ENCODE results near the gene MCRIP2. TPM values are rescaled to one million over a fixed set of nuclear protein-coding genes. Genes with fewer than 3 reads are reported as not detected.
A peak's percentile ranks its signal among the peaks of the same experiment; 100 is the strongest.

MCRIP2 gene
- total RNA-seq, 1 donor from 2014 or later = 20.9 TPM

DNA sequence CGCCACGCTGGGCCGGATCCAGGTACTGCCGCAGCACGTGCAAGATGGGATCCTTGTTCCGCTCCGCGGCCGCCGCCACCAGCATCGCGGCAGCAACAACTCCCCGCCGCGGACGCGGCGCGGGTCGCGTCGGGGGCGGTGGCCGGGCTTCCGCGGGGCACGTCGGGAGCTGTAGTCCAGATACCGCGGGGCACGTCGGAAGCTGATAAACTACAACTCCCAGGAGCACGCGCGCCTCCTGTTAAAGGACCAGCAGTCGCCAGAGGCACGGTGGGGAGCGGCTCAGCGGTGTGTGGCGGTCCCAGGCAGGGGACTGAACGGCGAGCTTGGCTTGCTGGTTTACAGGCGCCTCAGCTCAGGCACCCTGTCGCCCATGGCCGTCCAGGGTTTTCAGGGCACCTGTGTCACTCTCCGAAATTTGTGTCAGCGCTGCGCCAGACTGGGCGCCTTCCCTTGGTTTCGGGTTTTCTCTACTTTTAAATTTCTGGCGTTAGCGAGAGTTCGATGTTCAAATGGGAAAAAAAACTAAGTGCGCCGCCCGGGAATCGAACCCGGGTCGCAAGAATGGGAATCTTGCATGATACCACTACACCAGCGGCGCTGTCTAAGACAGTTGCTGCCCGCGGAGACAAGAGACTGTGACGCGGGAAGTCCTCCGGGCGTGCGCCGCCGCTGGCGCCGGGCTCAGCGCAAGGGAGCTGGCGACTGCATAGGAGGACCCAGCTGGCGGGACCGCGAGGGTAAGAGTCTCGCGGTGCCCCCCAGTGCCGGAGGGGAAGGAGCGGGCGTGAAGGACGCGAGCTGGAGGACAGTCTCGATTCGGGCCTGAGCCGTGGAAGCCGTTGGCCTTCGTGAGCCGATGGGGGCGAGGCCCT is 5.2 kb upstream of the MCRIP2 start, which contains the start of gene METTL26:
Gene METTL26 (minus strand): TSS at position 100 of the 875 bp plus-strand sequence. CDS start 15 bp downstream, at position 85.
- H3K27ac ChIP-seq (ENCODE audit: low read depth, low read length) = peak within 1 kb of the TSS; percentile 81
- peak within 1 kb of the TSS; percentile 81 for H3K9ac ChIP-seq (ENCODE audit: low read length)
- TF ChIP-seq EZH2 (IDR thresholded peaks at IDR 0.05; ENCODE audit: insufficient read depth, low read length) = no peak
- TF ChIP-seq, protein P1, sequence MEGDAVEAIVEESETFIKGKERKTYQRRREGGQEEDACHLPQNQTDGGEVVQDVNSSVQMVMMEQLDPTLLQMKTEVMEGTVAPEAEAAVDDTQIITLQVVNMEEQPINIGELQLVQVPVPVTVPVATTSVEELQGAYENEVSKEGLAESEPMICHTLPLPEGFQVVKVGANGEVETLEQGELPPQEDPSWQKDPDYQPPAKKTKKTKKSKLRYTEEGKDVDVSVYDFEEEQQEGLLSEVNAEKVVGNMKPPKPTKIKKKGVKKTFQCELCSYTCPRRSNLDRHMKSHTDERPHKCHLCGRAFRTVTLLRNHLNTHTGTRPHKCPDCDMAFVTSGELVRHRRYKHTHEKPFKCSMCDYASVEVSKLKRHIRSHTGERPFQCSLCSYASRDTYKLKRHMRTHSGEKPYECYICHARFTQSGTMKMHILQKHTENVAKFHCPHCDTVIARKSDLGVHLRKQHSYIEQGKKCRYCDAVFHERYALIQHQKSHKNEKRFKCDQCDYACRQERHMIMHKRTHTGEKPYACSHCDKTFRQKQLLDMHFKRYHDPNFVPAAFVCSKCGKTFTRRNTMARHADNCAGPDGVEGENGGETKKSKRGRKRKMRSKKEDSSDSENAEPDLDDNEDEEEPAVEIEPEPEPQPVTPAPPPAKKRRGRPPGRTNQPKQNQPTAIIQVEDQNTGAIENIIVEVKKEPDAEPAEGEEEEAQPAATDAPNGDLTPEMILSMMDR (IDR thresholded peaks at IDR 0.05; ENCODE audit: insufficient read depth, low read depth, low read length) = no peak
- H3K27me3 Mint-ChIP-seq (ENCODE audit: low read depth, unreplicated experiment) = no peaks in the 10 kb centered on the region
- H3K36me3 ChIP-seq (ENCODE audit: insufficient read depth, low read length) = no peaks in the 10 kb centered on the region
- peak within 1 kb of the TSS; percentile 89 for H3K27ac Mint-ChIP-seq (ENCODE audit: unreplicated experiment)
- peak within 1 kb of the TSS; percentile 90 for H3K4me2 ChIP-seq (ENCODE audit: low read length)
- no peaks in the 10 kb centered on the region for H3K9me3 Mint-ChIP-seq (ENCODE audit: unreplicated experiment)
- H3K4me1 ChIP-seq (ENCODE audit: insufficient read depth, low read length) = peaks cover 5% of the 10 kb centered on the region
- H3K36me3 Mint-ChIP-seq (ENCODE audit: low read depth, unreplicated experiment) = no peaks in the 10 kb centered on the region
- peak within 1 kb of the TSS; percentile 88 for H3K4me3 Mint-ChIP-seq (ENCODE audit: unreplicated experiment)
- no peaks in the 10 kb centered on the region for H3K27me3 ChIP-seq (ENCODE audit: insufficient read depth, low read length)
- H2AFZ ChIP-seq (ENCODE audit: low read depth, low read length) = peak within 1 kb of the TSS; percentile 98
- peak within 1 kb of the TSS; percentile 80 for H3K4me3 ChIP-seq (ENCODE audit: insufficient read depth, low read depth, low read length)
- H4K20me1 ChIP-seq (ENCODE audit: insufficient read depth, low read length) = peaks cover 14% of the 10 kb centered on the region
- peak; percentile 81 for DNase-seq (ENCODE audit: low read depth)
- H3K9me3 ChIP-seq (ENCODE audit: insufficient read depth, low read depth, low read length) = no peaks in the 10 kb centered on the region
- FAIRE-seq = no peak
- no peaks in the 10 kb centered on the region for H3K4me1 Mint-ChIP-seq (ENCODE audit: low read depth, unreplicated experiment)
- peaks cover 15% of the 10 kb centered on the region for H3K79me2 ChIP-seq (ENCODE audit: insufficient read depth, low read length)

DNA sequence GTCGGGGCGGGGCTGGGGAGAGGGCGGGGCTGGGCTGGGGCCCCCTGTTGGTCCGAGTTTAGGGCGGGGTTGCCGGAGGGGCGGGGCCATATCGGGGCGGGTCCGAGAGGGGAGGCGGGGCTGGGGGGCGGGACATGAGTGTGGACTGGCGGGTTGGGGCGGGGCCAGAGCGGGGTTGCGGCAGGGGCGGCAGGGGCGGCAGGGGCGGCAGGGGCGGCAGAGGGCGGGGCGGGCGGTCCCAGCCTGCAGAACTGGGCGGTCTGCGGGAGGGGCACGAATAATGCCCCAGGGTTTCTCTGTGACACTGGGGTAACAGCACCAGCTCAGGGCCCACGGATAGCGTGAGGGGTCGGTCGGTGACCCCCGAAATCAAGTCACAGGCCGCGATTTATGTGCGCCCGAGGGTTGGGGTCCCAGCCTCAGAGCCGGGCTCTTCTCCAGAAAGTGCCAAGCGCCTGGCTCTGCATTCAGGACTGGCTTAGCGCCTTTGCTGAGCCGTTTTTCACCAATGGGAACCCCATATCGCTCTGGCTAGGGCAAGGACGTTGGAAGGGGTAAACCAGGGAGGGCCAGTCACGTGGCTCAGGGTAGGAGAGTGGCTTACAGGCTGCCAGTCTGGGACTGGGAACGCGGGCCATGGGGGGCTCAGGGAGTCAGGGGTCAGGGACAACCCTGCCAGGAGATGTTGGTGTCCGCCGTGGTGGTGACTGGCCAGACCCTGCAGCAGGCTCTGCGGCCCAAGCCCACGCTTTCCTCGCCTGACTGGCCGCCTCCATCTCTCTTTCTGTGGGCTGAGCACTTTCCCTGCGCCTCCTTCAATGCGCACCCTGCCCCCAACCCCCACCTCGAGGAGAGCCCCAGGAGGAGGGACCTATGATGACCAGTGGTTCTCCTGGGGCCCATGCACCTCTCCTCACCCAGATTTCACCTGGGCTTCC is 4.3 kb upstream of the MCRIP2 start:
- Histone ChIP-seq H3K27me3 (ENCODE audit: insufficient read depth, low read length) (no peaks in the 10 kb centered on the region), H3K36me3 (ENCODE audit: insufficient read depth, low read length) (no peaks in the 10 kb centered on the region), H2AFZ (ENCODE audit: low read depth, low read length) (peak overlapping the region; percentile 98), H3K9ac (ENCODE audit: low read length) (peak overlapping the region; percentile 81), H3K4me1 (ENCODE audit: insufficient read depth, low read length) (peaks cover 6% of the 10 kb centered on the region), H3K4me3 (ENCODE audit: insufficient read depth, low read depth, low read length) (peak overlapping the region; percentile 80), H3K9me3 (ENCODE audit: insufficient read depth, low read depth, low read length) (no peaks in the 10 kb centered on the region), H3K27ac (ENCODE audit: low read depth, low read length) (no peak overlapping the region), H4K20me1 (ENCODE audit: insufficient read depth, low read length) (peaks cover 14% of the 10 kb centered on the region), H3K4me2 (ENCODE audit: low read length) (peak overlapping the region; percentile 90), H3K79me2 (ENCODE audit: insufficient read depth, low read length) (peaks cover 15% of the 10 kb centered on the region)
- DNase-seq (ENCODE audit: low read depth) (peak; percentile 57), FAIRE-seq (no peak)
- H3K36me3 Mint-ChIP-seq (ENCODE audit: low read depth, unreplicated experiment) = no peaks in the 10 kb centered on the region
- no peaks in the 10 kb centered on the region for H3K9me3 Mint-ChIP-seq (ENCODE audit: unreplicated experiment)
- H3K27ac Mint-ChIP-seq (ENCODE audit: unreplicated experiment) = no peak overlapping the region
- H3K4me3 Mint-ChIP-seq (ENCODE audit: unreplicated experiment) = peak overlapping the region; percentile 88
- no peak for TF ChIP-seq EZH2 (IDR thresholded peaks at IDR 0.05; ENCODE audit: insufficient read depth, low read length)
- TF ChIP-seq, protein P1 (IDR thresholded peaks at IDR 0.05; ENCODE audit: insufficient read depth, low read depth, low read length) = no peak
- no peaks in the 10 kb centered on the region for H3K27me3 Mint-ChIP-seq (ENCODE audit: low read depth, unreplicated experiment)
- no peaks in the 10 kb centered on the region for H3K4me1 Mint-ChIP-seq (ENCODE audit: low read depth, unreplicated experiment)

Measured in astrocyte (in vitro differentiated cells and primary cell).